GDM1 (cell line): ENCODE measurements around the gene ZNF358.
A peak's percentile ranks its signal among the peaks of the same experiment; 100 is the strongest.

Experiments used
- DNase-seq: peaks from one replicate; lab custom pipeline; 2025; lab: John Stamatoyannopoulos, UW

ZNF358 gene

DNA sequence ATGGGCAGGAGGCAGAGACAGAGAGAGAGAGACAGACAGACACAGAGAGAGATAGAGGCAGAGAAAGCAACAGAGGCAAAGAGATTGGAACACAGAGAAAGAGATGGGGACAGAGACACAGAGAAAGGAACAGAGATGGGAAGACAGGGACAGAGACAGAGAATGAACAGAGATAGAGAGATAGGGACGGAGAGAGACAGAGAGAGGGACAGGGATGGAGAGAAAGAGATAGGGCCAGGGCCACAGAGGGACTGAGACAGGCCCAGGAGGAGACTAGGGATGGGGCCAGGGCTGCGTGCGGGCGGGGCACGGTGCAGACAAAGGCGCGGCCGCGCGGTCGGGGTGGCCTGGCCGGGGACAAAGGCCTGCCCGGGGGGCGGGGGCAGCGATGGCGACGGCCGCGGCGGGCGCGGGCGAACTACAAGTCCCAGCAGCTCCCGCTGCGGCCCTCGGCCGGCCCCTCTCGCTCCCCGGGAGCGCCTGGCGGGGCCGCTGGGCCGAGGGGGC is at the start of gene ZNF358:
ZNF358 (plus strand) TSS at position 459 of the 507 bp plus-strand sequence. CDS start 3,140 bp downstream, outside the sequence.
- no peak for DNase-seq

GRCh38 chr19:7467009-7467989 is 48.6 kb upstream of the ZNF358 start:
- DNase-seq: no peak

DNA sequence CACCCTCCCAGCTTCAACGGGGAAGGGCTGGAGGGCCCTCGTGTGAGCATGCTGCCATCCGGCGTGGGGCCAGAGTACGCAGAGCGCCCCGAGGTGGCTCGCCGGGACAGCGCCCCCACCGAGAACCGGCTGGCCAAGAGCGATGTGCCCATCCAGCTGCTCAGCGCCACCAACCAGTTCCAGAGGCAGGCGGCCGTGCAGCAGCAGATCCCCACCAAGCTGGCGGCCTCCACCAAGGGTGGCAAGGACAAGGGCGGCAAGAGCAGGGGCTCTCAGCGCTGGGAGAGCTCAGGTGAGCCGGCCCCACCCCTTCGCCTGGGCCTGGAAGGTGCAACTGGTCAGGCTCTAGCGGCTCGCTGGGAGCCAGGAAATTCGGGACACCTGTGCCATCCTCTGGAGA is 47.1 kb upstream of the ZNF358 start:
- no peak for DNase-seq

- DNase-seq: no peak
Observed at GRCh38 chr19:7469669-7470285, 46.1 kb upstream of the ZNF358 start.

- no peak for DNase-seq
Observed at GRCh38 chr19:7470540-7471305, 45.2 kb upstream of the ZNF358 start.

GRCh38 chr19:7471696-7472615 is 43.9 kb upstream of the ZNF358 start:
- DNase-seq: no peak

GRCh38 chr19:7475665-7476064 is 40.2 kb upstream of the ZNF358 start:
- no peak for DNase-seq

GRCh38 chr19:7476241-7476640 is 39.7 kb upstream of the ZNF358 start:
- no peak for DNase-seq

- no peak for DNase-seq
Observed at GRCh38 chr19:7476777-7477494, 39.0 kb upstream of the ZNF358 start.

- no peak for DNase-seq
Observed at GRCh38 chr19:7477758-7478157, 38.1 kb upstream of the ZNF358 start.

DNA sequence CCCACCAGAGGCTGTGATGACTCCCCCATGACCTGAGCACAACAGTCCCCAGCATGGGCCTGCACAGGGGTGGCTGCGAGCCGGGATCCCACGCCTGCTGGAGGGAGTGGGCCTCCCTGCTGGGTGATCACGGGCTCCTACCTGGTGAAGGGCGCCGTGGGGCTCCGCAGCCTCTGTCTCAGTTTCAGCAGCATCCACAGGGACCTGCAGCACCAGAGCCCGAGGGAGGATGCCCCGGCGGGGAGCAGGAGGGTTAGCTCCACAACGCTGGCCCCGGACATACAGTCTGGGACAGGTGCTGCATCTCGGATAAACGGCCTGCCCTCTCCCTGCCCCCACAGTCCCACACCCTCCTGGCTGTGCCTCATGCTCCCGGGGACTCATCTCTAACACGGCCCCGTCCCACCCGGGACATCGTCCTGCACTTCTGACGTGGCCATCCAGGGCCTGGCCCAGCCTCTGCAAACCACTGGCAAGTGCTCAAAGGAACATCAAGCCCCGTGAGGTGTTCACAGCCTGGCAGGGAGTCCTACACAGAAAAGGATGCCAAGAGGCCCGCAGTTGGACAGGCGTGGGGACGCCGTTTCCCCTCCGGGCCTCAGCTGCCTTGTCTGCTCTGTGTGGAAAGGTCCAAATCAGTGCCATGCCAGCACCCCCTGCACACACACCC is 37.6 kb upstream of the ZNF358 start:
- DNase-seq: no peak

GRCh38 chr19:7478843-7479227 is 37.1 kb upstream of the ZNF358 start:
- DNase-seq: no peak

DNA sequence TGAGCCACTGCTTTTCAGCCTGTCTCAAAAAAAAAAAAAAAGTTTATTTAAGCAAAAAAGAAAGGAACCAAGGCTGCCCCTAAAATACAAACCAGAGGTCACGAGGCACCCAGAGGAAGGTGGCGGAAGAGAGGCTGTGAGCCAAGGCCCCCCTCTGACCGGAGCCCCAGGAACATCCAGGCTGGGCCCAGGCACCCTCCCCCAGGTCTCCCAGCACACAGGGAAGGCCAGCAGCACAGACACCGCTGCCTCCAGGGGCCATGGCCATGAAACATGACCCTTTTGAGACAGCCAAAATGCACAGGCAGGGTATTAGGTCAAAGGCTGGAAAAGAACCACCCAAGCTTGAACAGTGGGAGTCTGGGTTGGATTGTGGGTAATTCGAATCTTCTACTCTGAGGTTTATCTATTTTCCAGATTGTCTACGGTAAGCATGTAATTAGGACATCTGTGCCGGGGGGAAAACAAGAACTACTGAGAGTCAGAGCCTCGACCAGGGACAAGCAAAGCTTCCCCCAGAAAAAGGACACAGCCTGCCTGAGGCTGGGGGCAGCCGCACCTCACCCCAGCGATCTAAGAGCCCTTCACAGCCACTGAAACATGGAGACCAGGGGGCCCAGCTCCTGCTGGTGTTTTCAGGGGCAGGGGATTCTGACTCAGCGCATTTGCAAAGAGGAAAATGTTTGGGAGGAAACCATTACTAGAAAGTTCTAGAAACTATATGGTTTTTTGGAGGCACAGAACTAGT is 35.5 kb upstream of the ZNF358 start:
- DNase-seq: no peak

DNA sequence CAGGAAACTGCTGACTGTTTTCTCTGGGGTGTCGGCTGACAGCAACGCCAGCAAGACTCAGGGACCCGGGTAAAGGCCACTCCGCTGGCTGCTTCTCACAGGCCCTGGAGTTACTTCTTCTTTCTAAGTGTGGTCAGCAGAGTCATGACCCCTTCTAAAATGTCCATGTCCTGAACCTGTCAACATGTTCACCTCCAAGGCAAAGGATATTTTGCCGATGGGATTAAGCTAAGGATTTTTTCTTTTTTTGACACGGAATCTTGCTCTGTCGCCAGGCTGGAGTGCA is 35.0 kb upstream of the ZNF358 start:
- no peak for DNase-seq

DNA sequence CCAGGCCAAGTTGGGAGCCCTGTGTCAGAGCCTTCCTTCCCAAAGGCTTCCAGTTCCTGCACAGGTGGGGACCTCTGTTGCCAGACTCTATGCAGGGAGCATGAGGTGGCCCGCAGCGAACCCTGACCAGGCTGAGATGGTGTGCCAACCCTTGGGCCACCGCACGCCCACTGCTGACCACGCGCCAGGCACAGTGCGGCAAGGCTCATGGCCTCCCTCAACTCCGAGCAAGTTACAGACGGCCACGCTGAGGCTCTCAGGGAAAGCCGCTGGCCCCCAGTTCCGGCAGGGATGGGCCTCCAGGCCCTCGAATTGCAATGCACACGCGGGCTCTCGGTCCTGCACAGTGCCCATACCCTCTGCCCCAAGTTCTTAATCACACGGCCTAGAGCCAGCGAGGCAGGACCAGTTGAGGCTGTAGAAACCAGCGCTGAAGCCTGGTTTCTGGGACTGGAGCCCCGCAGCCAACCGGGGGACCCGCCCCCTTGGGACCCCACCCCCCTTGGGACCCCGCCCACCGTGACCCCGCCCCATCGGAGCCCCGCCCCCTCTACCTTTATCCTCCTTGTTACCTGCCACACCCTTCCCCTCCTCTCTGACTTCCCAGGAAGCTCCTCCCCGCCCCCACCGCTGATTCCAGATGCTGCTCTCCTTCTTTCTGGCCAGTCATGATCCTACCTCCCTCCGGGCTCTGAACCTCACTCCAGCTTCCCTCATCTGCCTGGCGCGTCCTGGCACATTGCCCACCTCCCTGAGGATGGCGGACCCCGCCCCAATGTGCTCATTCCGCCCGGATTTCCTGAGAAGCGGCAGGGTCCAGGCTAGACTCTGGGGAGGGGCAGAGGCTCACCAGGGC is 33.1 kb upstream of the ZNF358 start:
- no peak for DNase-seq

DNA sequence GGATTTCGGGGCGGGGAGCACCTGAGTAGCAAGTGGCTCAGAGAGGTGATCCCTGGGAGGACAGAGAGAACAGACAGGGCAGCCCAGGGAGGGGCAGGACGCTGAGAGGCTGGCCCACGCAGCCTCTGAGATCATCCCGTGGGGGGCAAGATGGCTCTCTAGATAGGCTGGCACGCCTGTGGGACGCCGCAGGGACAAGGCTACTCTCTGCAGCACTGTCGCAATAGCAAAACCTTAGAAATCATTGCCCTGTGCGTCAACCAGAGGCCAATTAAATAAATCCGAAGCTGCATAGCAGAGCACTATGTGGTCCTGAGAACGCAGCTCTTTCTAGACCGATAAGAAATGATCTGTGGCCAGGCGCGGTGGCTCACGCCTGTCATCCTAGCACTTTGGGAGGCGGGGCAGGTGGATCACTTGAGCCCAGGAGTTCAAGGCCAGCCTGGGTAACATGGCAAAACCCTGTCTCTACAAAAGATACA is 32.1 kb upstream of the ZNF358 start:
- DNase-seq: no peak

GRCh38 chr19:7486923-7487322 is 29.0 kb upstream of the ZNF358 start:
- no peak for DNase-seq

DNA sequence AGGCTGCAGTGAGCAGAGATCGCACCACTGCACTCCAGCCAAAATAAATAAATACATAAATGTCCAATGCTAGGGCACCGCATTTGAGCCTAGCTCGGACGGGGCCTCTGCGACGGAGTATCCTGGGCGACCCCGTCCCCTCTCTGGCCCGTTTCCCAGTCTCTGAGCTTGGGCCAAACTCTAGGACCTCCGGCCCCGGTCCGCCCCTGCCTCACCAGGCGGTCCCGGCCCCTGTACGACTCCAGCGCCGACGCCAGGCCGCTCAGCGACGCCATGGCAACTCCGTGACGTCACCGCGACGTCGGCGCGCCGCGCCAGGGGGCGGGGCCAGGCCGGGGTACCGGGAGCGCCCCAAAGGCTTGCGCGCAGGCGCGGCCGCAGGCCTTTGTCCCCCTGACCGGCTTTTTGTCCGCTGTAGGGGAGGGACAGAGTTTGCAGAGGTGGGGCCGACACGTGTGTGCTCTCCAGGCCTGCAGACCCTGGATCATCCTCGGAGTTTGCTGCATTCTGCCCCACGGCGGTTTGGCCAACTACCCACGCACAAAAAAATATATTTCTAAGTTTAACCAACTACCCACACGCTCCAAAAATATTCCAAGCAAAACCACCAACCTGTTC is 27.1 kb upstream of the ZNF358 start, which contains the start of gene PEX11G:
PEX11G (minus strand) TSS at position 300 of the 618 bp plus-strand sequence; CDS start at position 275, 25 bp downstream.
- DNase-seq: peak; percentile 82
